Skeletal muscle tissue (tissue), 4 donors: ENCODE data around the gene ATAD2B. TPM values are rescaled to one million over a fixed set of nuclear protein-coding genes. Genes with fewer than 3 reads are reported as not detected.

Experiments
- H3K27ac ChIP-seq: one replicate; pipeline ENCODE4 v1.7.0; 2013; ENCODE audit warnings: mild to moderate bottlenecking, low read depth, low read length, inconsistent platforms
- H3K27me3 ChIP-seq, 3 donors: one replicate each; pipeline ENCODE4 v1.7.0; 2013; ENCODE audit warnings: low read length in 3 of 3; ENCODE audit not compliant: control insufficient read depth in 3 of 3, insufficient read depth in 3 of 3
- H3K36me3 ChIP-seq, 3 donors: one replicate each; pipeline ENCODE4 v1.7.0; 2013; ENCODE audit warnings: low read length in 3 of 3; ENCODE audit not compliant: control insufficient read depth in 3 of 3, insufficient read depth in 3 of 3
- H3K4me1 ChIP-seq, 3 donors: one replicate each; pipeline ENCODE4 v1.7.0; 2013; ENCODE audit warnings: low read length in 3 of 3, mild to moderate bottlenecking in 3 of 3; ENCODE audit not compliant: control insufficient read depth in 3 of 3, insufficient read depth in 3 of 3
- H3K4me3 ChIP-seq, 3 donors: one replicate each; pipeline ENCODE4 v1.7.0; 2013; ENCODE audit warnings: low read length in 3 of 3
- H3K9ac ChIP-seq, 3 donors: one replicate each; pipeline ENCODE4 v1.7.0; 2013; ENCODE audit warnings: low read length in 3 of 3, mild to moderate bottlenecking in 3 of 3, moderate library complexity in 2 of 3, low read depth in 1 of 3
- H3K9me3 ChIP-seq, 3 donors: one replicate each; pipeline ENCODE4 v1.7.0; 2013; ENCODE audit warnings: low read length in 3 of 3; ENCODE audit not compliant: control insufficient read depth in 3 of 3
- total RNA-seq: library from RNA; depleted of rRNA; stranded (reverse); fragments of >200 nt; gene quantifications from one replicate; pipeline ENCODE4 v1.2.3, GENCODE V29; 2014
- donor health status: Osteomylitis.

The ATAD2B gene
- total RNA-seq, 1 donor from 2014 or later: 30.3 TPM

DNA sequence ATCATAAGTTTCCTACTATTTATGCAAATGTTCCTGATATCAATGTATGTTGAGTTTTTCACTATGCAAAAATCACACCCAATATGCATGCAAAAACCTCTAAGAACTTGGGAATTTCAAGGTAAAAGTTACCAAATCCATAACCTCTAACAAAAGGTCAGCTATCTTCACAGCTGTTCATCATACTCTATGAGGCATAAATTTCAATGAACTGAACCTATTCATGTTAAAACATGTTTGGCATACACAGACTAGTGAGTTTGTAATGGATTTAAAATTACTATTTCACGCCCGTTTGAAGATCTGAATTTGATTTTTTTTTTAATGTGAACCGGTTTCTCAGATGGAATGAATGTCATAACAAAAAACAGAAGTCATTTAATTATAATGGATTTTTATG lies 100.2 kb downstream of the ATAD2B start:
- Histone ChIP-seq H3K9me3 (no peaks in the 10 kb centered on the region), H3K36me3 (peaks cover 4 to 9% (median 7%) of the 10 kb centered on the region in 3 donors), H3K27me3 (no peaks in the 10 kb centered on the region), H3K27ac (no peak overlapping the region), H3K4me3 (no peak overlapping the region), H3K4me1 (no peaks in the 10 kb centered on the region), H3K9ac (no peak overlapping the region)

DNA sequence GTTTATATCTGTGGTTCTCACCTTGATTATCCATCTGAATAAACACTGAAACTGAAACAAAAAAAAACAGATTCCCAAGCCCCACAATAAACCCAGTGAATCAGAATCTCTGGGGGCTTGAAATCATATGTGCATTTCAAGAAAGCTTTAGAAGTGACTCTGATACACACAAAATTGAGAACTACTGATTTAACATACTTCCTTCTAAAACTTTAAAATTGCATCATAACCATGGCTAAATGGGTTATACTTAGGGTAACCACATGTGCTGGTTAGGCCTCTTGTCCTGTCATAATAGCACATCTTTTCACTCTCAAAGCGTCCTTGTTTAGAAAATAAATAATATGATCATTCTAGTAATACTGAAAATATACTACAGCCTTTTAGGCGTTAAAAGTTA lies 100.9 kb downstream of the ATAD2B start:
- H3K4me1 ChIP-seq: no peaks in the 10 kb centered on the region
- H3K9ac ChIP-seq: no peak overlapping the region
- no peak overlapping the region for H3K27ac ChIP-seq
- no peak overlapping the region for H3K4me3 ChIP-seq
- no peaks in the 10 kb centered on the region for H3K27me3 ChIP-seq
- peaks cover 4 to 9% (median 7%) of the 10 kb centered on the region in 3 donors for H3K36me3 ChIP-seq
- H3K9me3 ChIP-seq: no peaks in the 10 kb centered on the region

DNA sequence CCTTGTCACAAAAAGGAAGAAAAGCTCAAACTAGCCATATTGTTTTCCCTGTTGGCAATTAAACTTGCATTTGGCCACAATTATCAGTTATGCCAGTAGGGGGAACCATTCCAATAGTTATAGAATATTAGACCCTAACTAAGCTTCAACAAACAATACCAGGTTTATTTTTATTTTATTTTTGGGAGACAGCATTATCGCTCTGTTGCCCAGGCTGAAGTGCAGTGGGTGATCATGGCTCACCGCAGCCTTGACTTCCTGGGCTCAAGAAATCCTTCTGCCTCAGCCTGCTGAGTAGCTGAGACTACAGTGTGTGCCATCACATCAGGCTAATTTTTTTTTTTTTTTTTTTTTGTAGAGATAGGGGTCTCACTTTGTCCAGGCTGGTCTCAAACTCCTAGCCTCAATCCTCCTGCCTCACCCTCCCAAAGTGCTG lies 102.1 kb downstream of the ATAD2B start:
- no peak overlapping the region for H3K4me3 ChIP-seq
- no peak overlapping the region for H3K27ac ChIP-seq
- peaks cover 4 to 9% (median 7%) of the 10 kb centered on the region in 3 donors for H3K36me3 ChIP-seq
- H3K4me1 ChIP-seq: no peaks in the 10 kb centered on the region
- H3K27me3 ChIP-seq: no peaks in the 10 kb centered on the region
- no peak overlapping the region for H3K9ac ChIP-seq
- H3K9me3 ChIP-seq: no peaks in the 10 kb centered on the region

DNA sequence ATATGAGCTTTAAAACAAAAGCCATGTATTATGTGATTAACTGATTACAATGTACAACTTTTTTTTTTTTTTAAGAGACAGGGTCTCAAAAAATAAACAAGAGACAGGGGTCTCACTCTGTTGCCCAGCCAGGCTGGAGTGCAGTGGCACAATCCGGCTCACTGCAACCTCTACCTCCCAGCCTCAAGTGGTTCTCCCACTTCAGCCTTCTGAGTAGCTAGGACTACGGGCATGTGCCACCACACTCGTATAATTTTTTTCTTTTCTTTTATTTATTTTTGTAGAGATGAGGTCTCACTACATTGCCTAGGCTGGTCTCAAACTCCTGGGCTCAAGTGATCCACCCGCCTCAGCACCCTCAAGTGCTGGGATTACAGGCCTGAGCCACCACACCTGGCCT lies 103.1 kb downstream of the ATAD2B start:
- H3K9ac ChIP-seq: no peak overlapping the region
- H3K9me3 ChIP-seq: no peaks in the 10 kb centered on the region
- H3K4me3 ChIP-seq: no peak overlapping the region
- H3K27ac ChIP-seq: no peak overlapping the region
- H3K36me3 ChIP-seq: peaks cover 4 to 9% (median 7%) of the 10 kb centered on the region in 3 donors
- no peaks in the 10 kb centered on the region for H3K4me1 ChIP-seq
- H3K27me3 ChIP-seq: no peaks in the 10 kb centered on the region

DNA sequence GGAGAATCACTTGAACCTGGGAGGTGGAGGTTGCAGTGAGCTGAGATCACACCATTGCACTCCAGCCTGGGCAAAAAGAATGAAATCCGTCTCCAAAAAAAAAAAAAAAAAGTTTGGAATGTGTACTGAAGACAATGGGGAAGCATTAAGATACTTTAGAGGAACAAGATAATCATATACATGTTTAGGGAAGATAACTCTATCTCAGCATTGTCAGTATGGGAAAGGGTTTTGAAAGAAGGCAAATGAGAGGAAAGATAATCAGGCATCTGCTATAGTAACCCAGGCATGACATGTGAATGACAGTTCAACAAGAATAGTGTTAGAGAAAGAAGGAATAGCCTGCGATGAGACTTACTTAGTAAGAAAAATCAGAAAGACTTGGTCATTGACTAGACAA lies 112.0 kb downstream of the ATAD2B start:
- Histone ChIP-seq H3K27me3 (no peaks in the 10 kb centered on the region), H3K4me1 (no peaks in the 10 kb centered on the region), H3K4me3 (no peak overlapping the region), H3K36me3 (peaks cover 4 to 13% (median 6%) of the 10 kb centered on the region in 3 donors), H3K9me3 (no peaks in the 10 kb centered on the region), H3K9ac (no peak overlapping the region), H3K27ac (no peak overlapping the region)

DNA sequence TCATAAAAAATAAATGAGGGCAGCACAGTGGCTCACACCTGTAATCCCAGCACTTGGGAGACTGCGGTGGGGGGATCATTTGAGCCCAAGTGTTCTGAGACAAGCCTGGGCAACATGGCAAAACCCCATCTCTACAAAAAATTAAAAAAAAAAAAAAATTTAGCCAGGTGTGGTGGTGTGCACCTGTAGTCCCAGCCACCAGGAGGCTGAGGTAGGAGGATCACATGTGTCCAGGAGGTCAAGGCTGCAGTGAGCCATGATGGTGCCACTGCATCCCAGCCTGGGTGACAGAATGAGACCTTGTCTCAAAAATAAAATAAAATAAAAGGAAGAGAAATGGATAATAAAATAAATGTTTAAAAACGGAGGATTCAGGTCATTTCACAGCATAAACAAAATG lies 113.5 kb downstream of the ATAD2B start:
- no peak overlapping the region for H3K9ac ChIP-seq
- H3K36me3 ChIP-seq: peaks cover 4 to 13% (median 8%) of the 10 kb centered on the region in 3 donors
- H3K4me1 ChIP-seq: no peaks in the 10 kb centered on the region
- no peaks in the 10 kb centered on the region for H3K27me3 ChIP-seq
- no peak overlapping the region for H3K27ac ChIP-seq
- H3K4me3 ChIP-seq: no peak overlapping the region
- no peaks in the 10 kb centered on the region for H3K9me3 ChIP-seq

DNA sequence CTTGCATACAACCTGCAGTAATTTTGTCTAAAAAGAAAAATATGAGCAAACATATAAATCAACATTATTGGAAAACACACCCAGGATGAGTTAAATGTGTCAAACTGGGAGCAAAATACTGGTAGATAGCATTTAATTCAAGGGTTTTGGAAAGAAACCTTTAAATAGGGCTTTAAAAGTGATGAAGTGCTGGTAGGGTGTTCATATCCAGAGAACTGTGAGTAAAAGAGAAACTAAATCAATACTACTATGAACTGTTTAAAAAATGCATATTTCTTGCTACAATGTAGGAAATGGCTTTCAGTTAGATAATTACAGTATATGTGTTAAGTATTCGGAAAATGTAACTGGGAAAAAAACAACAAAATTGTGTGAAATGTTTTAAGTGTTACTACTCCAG lies 117.8 kb downstream of the ATAD2B start:
- no peaks in the 10 kb centered on the region for H3K27me3 ChIP-seq
- H3K27ac ChIP-seq: no peak overlapping the region
- H3K9ac ChIP-seq: no peak overlapping the region
- no peaks in the 10 kb centered on the region for H3K9me3 ChIP-seq
- H3K4me3 ChIP-seq: no peak overlapping the region
- H3K36me3 ChIP-seq: peaks cover 0 to 6% (median 4%) of the 10 kb centered on the region in 3 donors
- no peaks in the 10 kb centered on the region for H3K4me1 ChIP-seq

DNA sequence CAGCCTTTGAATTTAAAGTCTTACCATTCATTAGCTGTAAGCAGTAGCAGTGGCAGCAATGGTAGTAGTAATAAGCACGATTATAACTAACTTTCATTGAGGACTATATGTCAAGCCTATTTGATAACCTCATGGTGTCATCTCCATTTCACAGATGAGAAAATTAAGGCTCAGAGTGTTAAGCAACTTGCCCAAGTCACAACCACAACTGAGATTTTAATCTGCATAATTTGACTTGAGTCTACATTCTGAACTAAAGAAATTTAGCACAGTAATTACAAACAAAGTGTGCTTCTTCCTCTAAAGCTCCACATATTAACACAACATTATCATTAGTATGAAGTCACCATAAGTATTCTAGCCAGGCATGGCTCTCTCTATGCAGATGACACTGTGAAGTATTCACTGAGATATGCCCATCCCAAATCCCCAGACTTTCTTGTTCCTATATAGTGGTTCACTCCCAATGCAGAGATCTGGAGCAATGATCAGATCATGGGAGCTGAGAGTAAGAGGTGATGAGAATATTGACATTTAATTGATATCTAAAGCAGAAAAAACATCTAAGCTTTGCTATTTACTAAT lies 120.2 kb downstream of the ATAD2B start:
- Histone ChIP-seq H3K27ac (no peak overlapping the region), H3K36me3 (peaks cover 2 to 6% (median 4%) of the 10 kb centered on the region in 3 donors), H3K9ac (no peak overlapping the region), H3K27me3 (no peaks in the 10 kb centered on the region), H3K9me3 (no peaks in the 10 kb centered on the region), H3K4me3 (no peak overlapping the region), H3K4me1 (no peaks in the 10 kb centered on the region)

DNA sequence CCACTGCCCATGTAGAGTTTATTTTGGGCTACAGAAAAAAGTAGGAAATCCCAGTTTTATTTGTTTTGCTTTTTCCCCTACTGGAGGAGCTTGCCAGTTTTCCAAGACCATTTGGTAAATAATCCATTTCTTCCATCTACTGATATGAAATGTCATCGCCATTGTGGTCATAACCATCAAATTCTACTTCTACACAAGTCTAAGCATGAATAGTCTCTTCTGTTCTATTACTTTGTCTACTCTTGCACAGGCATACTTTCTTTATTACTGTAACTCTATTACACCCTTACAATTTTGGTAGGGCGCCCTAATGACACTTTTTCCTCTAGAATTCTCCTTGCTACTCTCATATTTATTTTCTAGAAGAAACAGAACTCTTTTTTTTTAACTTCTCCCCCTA lies 120.7 kb downstream of the ATAD2B start:
- no peak overlapping the region for H3K27ac ChIP-seq
- H3K9me3 ChIP-seq: no peaks in the 10 kb centered on the region
- no peaks in the 10 kb centered on the region for H3K4me1 ChIP-seq
- H3K36me3 ChIP-seq: peaks cover 2 to 6% (median 4%) of the 10 kb centered on the region in 3 donors
- no peak overlapping the region for H3K9ac ChIP-seq
- H3K4me3 ChIP-seq: no peak overlapping the region
- H3K27me3 ChIP-seq: no peaks in the 10 kb centered on the region

DNA sequence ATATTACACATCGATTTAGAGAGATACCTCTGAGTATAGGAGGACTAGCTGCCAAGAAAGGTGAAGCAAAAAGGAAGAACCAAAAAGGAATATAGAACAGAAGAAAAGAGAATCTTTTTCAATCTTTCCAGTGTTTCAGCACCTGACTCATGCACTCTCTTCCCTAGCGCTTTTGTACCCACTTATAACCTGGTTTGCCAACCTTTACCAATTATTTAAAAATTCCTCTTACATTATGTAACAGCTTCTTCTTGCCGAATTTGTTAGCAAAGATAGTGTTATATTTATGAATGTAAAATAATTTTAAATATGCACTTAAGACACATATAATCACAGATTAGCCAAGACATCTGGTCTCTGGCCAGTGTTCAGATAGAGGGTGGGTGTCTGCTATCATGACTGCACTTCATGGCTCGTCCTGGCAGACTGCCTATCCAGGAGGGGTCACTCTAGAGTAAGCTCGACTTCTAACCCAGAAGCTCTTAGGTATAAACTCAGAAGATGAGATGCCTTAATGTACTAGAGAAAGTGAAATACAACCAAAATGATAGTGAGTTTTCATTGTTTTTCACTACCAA lies 122.9 kb downstream of the ATAD2B start:
- peaks cover 0 to 6% (median 0%) of the 10 kb centered on the region in 3 donors for H3K36me3 ChIP-seq
- no peak overlapping the region for H3K27ac ChIP-seq
- no peaks in the 10 kb centered on the region for H3K9me3 ChIP-seq
- no peak overlapping the region for H3K4me3 ChIP-seq
- no peaks in the 10 kb centered on the region for H3K27me3 ChIP-seq
- H3K9ac ChIP-seq: no peak overlapping the region
- no peaks in the 10 kb centered on the region for H3K4me1 ChIP-seq
